ENCODE data around the gene HOXB2.

Gene HOXB2

GRCh38 chr17:48578616-48579470 lies 33.9 kb upstream of the HOXB2 start:
- DNase-seq = no peak

- DNase-seq = peak; percentile 71
Measured at GRCh38 chr17:48577946-48578615, 33.2 kb upstream of the HOXB2 start, which contains the start of gene HOXB4. Gene HOXB4 (minus strand): TSS chr17:48578350. CDS start chr17:48578319, 31 bp downstream.

- no peak for DNase-seq
Measured at GRCh38 chr17:48577330-48577945, 32.5 kb upstream of the HOXB2 start.

GRCh38 chr17:48576479-48577309 lies 31.8 kb upstream of the HOXB2 start:
- DNase-seq = no peak

- DNase-seq = no peak
Measured at GRCh38 chr17:48575673-48576478, 31.0 kb upstream of the HOXB2 start.

GRCh38 chr17:48575066-48575582 lies 30.2 kb upstream of the HOXB2 start:
- DNase-seq = no peak

GRCh38 chr17:48574505-48575065 lies 29.7 kb upstream of the HOXB2 start:
- DNase-seq = no peak

GRCh38 chr17:48571826-48572417 lies 27.0 kb upstream of the HOXB2 start:
- DNase-seq = no peak

- no peak for DNase-seq
Measured at GRCh38 chr17:48571024-48571818, 26.3 kb upstream of the HOXB2 start.

GRCh38 chr17:48570325-48571023 lies 25.6 kb upstream of the HOXB2 start:
- no peak for DNase-seq

GRCh38 chr17:48569674-48570324 lies 24.9 kb upstream of the HOXB2 start:
- DNase-seq = no peak

- DNase-seq = no peak
Measured at GRCh38 chr17:48569240-48569582, 24.3 kb upstream of the HOXB2 start.

- no peak for DNase-seq
Measured at GRCh38 chr17:48568499-48569239, 23.8 kb upstream of the HOXB2 start.

GRCh38 chr17:48567646-48568354 lies 22.9 kb upstream of the HOXB2 start:
- DNase-seq = no peak

GRCh38 chr17:48567209-48567608 lies 22.3 kb upstream of the HOXB2 start:
- DNase-seq = no peak

GRCh38 chr17:48566717-48567116 lies 21.8 kb upstream of the HOXB2 start:
- DNase-seq = no peak
